ENCODE data around the gene CCDC88C. TPM values are rescaled to one million over a fixed set of nuclear protein-coding genes. Genes with fewer than 3 reads are reported as not detected.
"Not testable (repeated sequence)": the region's sequence is repeated elsewhere in the genome, so short reads cannot be mapped to it uniquely, and the experiment has no call there.

Gene CCDC88C
- total RNA-seq, 2 experiments from 2014 or later: 269 to 287 TPM

- ChIA-PET CTCF (no interaction called here), POLR2A (no interaction called here)
- intact Hi-C loops (cut with DNase I, micrococcal nuclease): no loop called here
- Mint-ChIP-seq H3K27ac (peak overlapping the region; percentile 39), H3K4me3 (no peak overlapping the region), H3K27me3 (no peaks in the 10 kb centered on the region), H3K4me1 (ENCODE audit: low read depth) (peaks cover 26% of the 10 kb centered on the region), H3K9me3 (no peaks in the 10 kb centered on the region), H3K36me3 (ENCODE audit: low read depth) (peaks cover 60% of the 10 kb centered on the region)
- H3K27me3 ChIP-seq (ENCODE audit: control insufficient read depth in 1 of 2, insufficient read depth in 2 of 2, low read length in 2 of 2): no peaks in the 10 kb centered on the region
- no peaks in the 10 kb centered on the region for H3K9me3 ChIP-seq (ENCODE audit: control insufficient read depth in 1 of 2, insufficient read depth in 1 of 2, low read length in 2 of 2)
- H3K4me3 ChIP-seq (ENCODE audit: low read length): no peak overlapping the region
- TF ChIP-seq CTCF (IDR thresholded peaks at IDR 0.05): no peak
- ATAC-seq (ENCODE audit: poor library complexity) (no peak), DNase-seq (no peak)
- H3K27ac ChIP-seq (ENCODE audit: low read depth in 1 of 2, low read length in 2 of 2): no peak overlapping the region
- peaks cover 3% of the 10 kb centered on the region for H3K4me1 ChIP-seq (ENCODE audit: insufficient read depth, low read length)
- H3K36me3 ChIP-seq (ENCODE audit: insufficient read depth, low read length): peaks cover 52% of the 10 kb centered on the region
Measured at GRCh38 chr14:91270188-91270587, 147.4 kb downstream of the CCDC88C start.

DNA sequence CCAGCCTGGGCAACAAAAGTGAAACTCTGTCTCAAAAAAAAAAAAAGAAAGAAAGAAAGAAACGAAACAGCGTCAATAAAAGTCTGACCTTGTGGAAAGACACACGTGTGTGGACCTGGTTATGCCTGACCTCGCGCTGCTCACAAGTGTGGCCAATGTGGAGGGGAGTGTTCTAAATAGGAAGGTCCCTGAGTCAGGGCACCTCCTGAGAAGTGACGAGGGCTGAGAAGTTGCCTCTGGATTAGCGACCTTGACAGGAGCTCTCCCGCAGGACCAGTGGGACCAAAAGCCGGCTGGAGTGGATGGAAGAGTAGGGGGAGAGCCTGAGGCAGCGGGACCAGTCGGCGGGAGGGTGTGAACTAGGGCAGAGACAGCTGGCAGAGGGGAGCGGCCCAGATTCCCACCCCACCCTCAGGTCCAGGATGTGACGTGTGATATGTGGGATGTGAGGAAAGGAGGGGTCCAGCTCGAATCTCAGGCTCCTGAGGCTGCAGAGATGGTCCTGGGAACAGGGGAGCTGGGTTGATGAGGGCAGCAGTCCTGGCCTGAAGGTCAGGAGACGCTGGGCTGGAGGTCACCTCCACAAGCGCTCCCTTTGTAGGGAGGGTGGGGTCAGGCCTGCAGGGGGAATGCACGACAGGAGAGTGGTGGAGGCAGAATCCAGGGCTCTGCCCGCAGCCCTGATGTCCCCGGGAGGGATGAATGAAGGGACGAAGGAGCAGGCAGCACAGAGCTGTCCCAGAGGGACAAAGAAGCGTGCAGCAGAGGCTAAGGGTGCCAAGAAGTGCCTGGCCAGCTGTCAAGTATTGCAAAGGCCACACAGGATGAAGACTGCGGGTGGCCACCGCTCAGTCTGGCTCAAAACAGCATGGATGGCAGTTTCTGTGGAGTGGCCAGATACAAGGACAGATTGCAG lies 148.3 kb downstream of the CCDC88C start:
- no peaks in the 10 kb centered on the region for H3K9me3 ChIP-seq (ENCODE audit: control insufficient read depth in 1 of 2, insufficient read depth in 1 of 2, low read length in 2 of 2)
- H3K27ac Mint-ChIP-seq: peak overlapping the region; percentile 70
- POLR2A ChIA-PET: no interaction called here
- no peaks in the 10 kb centered on the region for H3K27me3 Mint-ChIP-seq
- peaks cover 26% of the 10 kb centered on the region for H3K4me1 Mint-ChIP-seq (ENCODE audit: low read depth)
- peak overlapping the region in 1 of 2 donors; percentile 4 for H3K27ac ChIP-seq (ENCODE audit: low read depth in 1 of 2, low read length in 2 of 2)
- no peak overlapping the region for H3K4me3 Mint-ChIP-seq
- peaks cover 52% of the 10 kb centered on the region for H3K36me3 Mint-ChIP-seq (ENCODE audit: low read depth)
- ATAC-seq (ENCODE audit: poor library complexity) (no peak), DNase-seq (peak in 1 of 14 experiments; percentile 11)
- TF ChIP-seq CTCF (IDR thresholded peaks at IDR 0.05): no peak
- CTCF ChIA-PET: interaction anchor here (1.2 kb wide), 1 partner anchor 92 kb away, joined by 3 read pairs; no protein-coding TSS in a partner anchor
- intact Hi-C loops (cut with DNase I, micrococcal nuclease): loop anchor here in 1 of 2 experiments (5.0 kb wide), 1 partner anchor 92 kb away; no protein-coding TSS in a partner anchor
- H3K4me3 ChIP-seq (ENCODE audit: low read length): no peak overlapping the region
- peaks cover 10% of the 10 kb centered on the region for H3K4me1 ChIP-seq (ENCODE audit: insufficient read depth, low read length)
- H3K36me3 ChIP-seq (ENCODE audit: insufficient read depth, low read length): peaks cover 43% of the 10 kb centered on the region
- no peaks in the 10 kb centered on the region for H3K27me3 ChIP-seq (ENCODE audit: control insufficient read depth in 1 of 2, insufficient read depth in 2 of 2, low read length in 2 of 2)
- H3K9me3 Mint-ChIP-seq: no peaks in the 10 kb centered on the region

- Histone ChIP-seq H3K27me3 (ENCODE audit: control insufficient read depth in 1 of 2, insufficient read depth in 2 of 2, low read length in 2 of 2) (no peaks in the 10 kb centered on the region), H3K4me3 (ENCODE audit: low read length) (no peak overlapping the region), H3K36me3 (ENCODE audit: insufficient read depth, low read length) (peaks cover 30% of the 10 kb centered on the region), H3K27ac (ENCODE audit: low read depth in 1 of 2, low read length in 2 of 2) (no peak overlapping the region), H3K4me1 (ENCODE audit: insufficient read depth, low read length) (peaks cover 23% of the 10 kb centered on the region), H3K9me3 (ENCODE audit: control insufficient read depth in 1 of 2, insufficient read depth in 1 of 2, low read length in 2 of 2) (no peaks in the 10 kb centered on the region)
- H3K27ac Mint-ChIP-seq: peak overlapping the region; percentile 4
- peaks cover 40% of the 10 kb centered on the region for H3K36me3 Mint-ChIP-seq (ENCODE audit: low read depth)
- intact Hi-C loops (cut with DNase I, micrococcal nuclease): loop anchor here in 1 of 2 experiments (5.0 kb wide), 1 partner anchor 91 kb away; no protein-coding TSS in a partner anchor
- TF ChIP-seq CTCF (IDR thresholded peaks at IDR 0.05): no peak
- ATAC-seq (ENCODE audit: poor library complexity) (no peak), DNase-seq (no peak)
- ChIA-PET POLR2A (interaction anchor here (2.4 kb wide), 1 partner anchor 24 kb away, joined by 14 read pairs; the partner anchor contains the start of gene GPR68), CTCF (no interaction called here)
- no peak overlapping the region for H3K4me3 Mint-ChIP-seq
- H3K9me3 Mint-ChIP-seq: no peaks in the 10 kb centered on the region
- H3K4me1 Mint-ChIP-seq (ENCODE audit: low read depth): peaks cover 38% of the 10 kb centered on the region
- no peaks in the 10 kb centered on the region for H3K27me3 Mint-ChIP-seq
Measured at GRCh38 chr14:91267965-91268437, 149.6 kb downstream of the CCDC88C start.

- intact Hi-C loops (cut with DNase I, micrococcal nuclease): loop anchor here in 1 of 2 experiments (5.0 kb wide), 1 partner anchor 89 kb away; no protein-coding TSS in a partner anchor
- H3K4me1 Mint-ChIP-seq (ENCODE audit: low read depth): peaks cover 52% of the 10 kb centered on the region
- peaks cover 26% of the 10 kb centered on the region for H3K36me3 Mint-ChIP-seq (ENCODE audit: low read depth)
- H3K4me3 ChIP-seq (ENCODE audit: low read length); H3K27me3 ChIP-seq (ENCODE audit: control insufficient read depth in 1 of 2, insufficient read depth in 2 of 2, low read length in 2 of 2); ATAC-seq (ENCODE audit: poor library complexity); H3K9me3 ChIP-seq (ENCODE audit: control insufficient read depth in 1 of 2, insufficient read depth in 1 of 2, low read length in 2 of 2); H3K4me3 Mint-ChIP-seq; CTCF ChIA-PET; H3K27ac ChIP-seq (ENCODE audit: low read depth in 1 of 2, low read length in 2 of 2); H3K27me3 Mint-ChIP-seq; H3K9me3 Mint-ChIP-seq; DNase-seq: not testable (repeated sequence)
- Histone ChIP-seq H3K4me1 (ENCODE audit: insufficient read depth, low read length) (peaks cover 26% of the 10 kb centered on the region), H3K36me3 (ENCODE audit: insufficient read depth, low read length) (peaks cover 14% of the 10 kb centered on the region)
- POLR2A ChIA-PET: interaction anchor here (1.0 to 2.4 kb wide), 2 partner anchors 15 to 22 kb away, joined by 4 to 14 read pairs; partner anchors contain the start of gene GPR68
- peak overlapping the region; percentile 24 for H3K27ac Mint-ChIP-seq
Measured at GRCh38 chr14:91266276-91266675, 151.3 kb downstream of the CCDC88C start.
